KMS-11 (cell line): Measurements from ENCODE around the gene FMO5.

ENCODE experiments used
- H2AFZ ChIP-seq: fragments of 200-600 bp; sonication (generic); 2 replicates; pipeline ENCODE4 v1.6.1; 2016; ENCODE audit warnings: antibody characterized with exemption, mixed run types, low read depth
- H3K27ac ChIP-seq: fragments of 200-600 bp; sonication (generic); 2 replicates; pipeline ENCODE4 v1.6.1; 2016; ENCODE audit warnings: mild to moderate bottlenecking, mixed run types
- H3K27me3 ChIP-seq: fragments of 200-600 bp; sonication (generic); 2 replicates; pipeline ENCODE4 v1.6.1; 2017; ENCODE audit warnings: mild to moderate bottlenecking, low read depth, mixed run types, moderate library complexity; ENCODE audit not compliant: insufficient read depth
- H3K36me3 ChIP-seq: fragments of 200-600 bp; sonication (generic); 2 replicates; pipeline ENCODE4 v1.6.1; 2017; ENCODE audit warnings: mild to moderate bottlenecking, mixed run types; ENCODE audit not compliant: insufficient read depth
- H3K4me1 ChIP-seq: fragments of 200-600 bp; sonication (generic); 2 replicates; pipeline ENCODE4 v1.6.1; 2016; ENCODE audit warnings: mild to moderate bottlenecking, low read depth, mixed run types; ENCODE audit not compliant: poor library complexity, severe bottlenecking
- H3K4me2 ChIP-seq: fragments of 200-600 bp; sonication (generic); 2 replicates; pipeline ENCODE4 v1.7.0; 2016; ENCODE audit warnings: mild to moderate bottlenecking, mixed run types
- H3K4me3 ChIP-seq: fragments of 200-600 bp; sonication (generic); IDR thresholded peaks from 2 replicates; pipeline ENCODE4 v1.6.1; 2017; ENCODE audit warnings: low read depth, low read length, mixed read lengths; ENCODE audit not compliant: insufficient read depth
- H3K79me2 ChIP-seq: fragments of 200-600 bp; sonication (generic); 2 replicates; pipeline ENCODE4 v1.6.1; 2016; ENCODE audit warnings: low read depth, mixed run types; ENCODE audit not compliant: insufficient read depth
- H3K9ac ChIP-seq: fragments of 200-600 bp; sonication (generic); 2 replicates; pipeline ENCODE4 v1.6.1; 2016; ENCODE audit warnings: mild to moderate bottlenecking, mixed run types
- H4K20me1 ChIP-seq: fragments of 200-600 bp; sonication (generic); 2 replicates; pipeline ENCODE4 v1.6.1; 2016; ENCODE audit warnings: mild to moderate bottlenecking, mixed run types; ENCODE audit not compliant: insufficient read depth
- CTCF ChIP-seq: fragments of 200-600 bp; sonication (generic); conservative IDR thresholded peaks from 2 replicates; pipeline ENCODE4 v1.6.1; 2017; ENCODE audit warnings: low read depth, mild to moderate bottlenecking, antibody characterized with exemption, low read length, moderate library complexity, mixed read lengths

The FMO5 gene

GRCh38 chr1:147177611-147178380 lies 47.3 kb downstream of the FMO5 start:
- Histone ChIP-seq H3K4me2 (no peak overlapping the region), H3K36me3 (no peaks in the 10 kb centered on the region), H3K9ac (no peak overlapping the region), H4K20me1 (no peaks in the 10 kb centered on the region), H3K79me2 (no peaks in the 10 kb centered on the region), H3K27me3 (no peaks in the 10 kb centered on the region), H3K27ac (no peak overlapping the region), H3K4me3 (no peak overlapping the region), H3K4me1 (peaks cover 13% of the 10 kb centered on the region), H2AFZ (no peak overlapping the region)
- TF ChIP-seq CTCF, result no peak

- H3K36me3 ChIP-seq, result no peaks in the 10 kb centered on the region
- H3K4me1 ChIP-seq, result peaks cover 37% of the 10 kb centered on the region
- H3K27ac ChIP-seq, result peak within 1 kb of the TSS; percentile 84
- peak; percentile 97 for TF ChIP-seq CTCF
- peak within 1 kb of the TSS; percentile 82 for H3K4me2 ChIP-seq
- H4K20me1 ChIP-seq, result no peaks in the 10 kb centered on the region
- H3K27me3 ChIP-seq, result no peaks in the 10 kb centered on the region
- peak within 1 kb of the TSS; percentile 99 for H2AFZ ChIP-seq
- peaks cover 45% of the 10 kb centered on the region for H3K79me2 ChIP-seq
- peak within 1 kb of the TSS; percentile 99 for H3K4me3 ChIP-seq
- H3K9ac ChIP-seq, result peak within 1 kb of the TSS; percentile 75
Observed at GRCh38 chr1:147172168-147173016, 52.7 kb downstream of the FMO5 start, which contains the start of gene PRKAB2. PRKAB2 (minus strand) TSS chr1:147172470; CDS start chr1:147172144, 326 bp downstream.

GRCh38 chr1:147171399-147172167 lies 53.6 kb downstream of the FMO5 start:
- Histone ChIP-seq H3K36me3 (no peaks in the 10 kb centered on the region), H4K20me1 (no peaks in the 10 kb centered on the region), H3K79me2 (peaks cover 47% of the 10 kb centered on the region), H3K9ac (peak overlapping the region; percentile 75), H3K27me3 (no peaks in the 10 kb centered on the region), H2AFZ (peak overlapping the region; percentile 99), H3K4me1 (peaks cover 37% of the 10 kb centered on the region), H3K4me2 (peak overlapping the region; percentile 82), H3K27ac (peak overlapping the region; percentile 84), H3K4me3 (peak overlapping the region; percentile 99)
- TF ChIP-seq CTCF, result no peak
